ENCODE measurements around the gene TNIK. TPM values are rescaled to one million over a fixed set of nuclear protein-coding genes. Genes with fewer than 3 reads are reported as not detected.

The TNIK gene
- total and polyA plus RNA-seq, 4 donors, result 3.7 to 9.8 (median 5.2) TPM

GRCh38 chr3:171155122-171155700, 305.0 kb downstream of the TNIK start (continued):
- TF ChIP-seq, protein P1, sequence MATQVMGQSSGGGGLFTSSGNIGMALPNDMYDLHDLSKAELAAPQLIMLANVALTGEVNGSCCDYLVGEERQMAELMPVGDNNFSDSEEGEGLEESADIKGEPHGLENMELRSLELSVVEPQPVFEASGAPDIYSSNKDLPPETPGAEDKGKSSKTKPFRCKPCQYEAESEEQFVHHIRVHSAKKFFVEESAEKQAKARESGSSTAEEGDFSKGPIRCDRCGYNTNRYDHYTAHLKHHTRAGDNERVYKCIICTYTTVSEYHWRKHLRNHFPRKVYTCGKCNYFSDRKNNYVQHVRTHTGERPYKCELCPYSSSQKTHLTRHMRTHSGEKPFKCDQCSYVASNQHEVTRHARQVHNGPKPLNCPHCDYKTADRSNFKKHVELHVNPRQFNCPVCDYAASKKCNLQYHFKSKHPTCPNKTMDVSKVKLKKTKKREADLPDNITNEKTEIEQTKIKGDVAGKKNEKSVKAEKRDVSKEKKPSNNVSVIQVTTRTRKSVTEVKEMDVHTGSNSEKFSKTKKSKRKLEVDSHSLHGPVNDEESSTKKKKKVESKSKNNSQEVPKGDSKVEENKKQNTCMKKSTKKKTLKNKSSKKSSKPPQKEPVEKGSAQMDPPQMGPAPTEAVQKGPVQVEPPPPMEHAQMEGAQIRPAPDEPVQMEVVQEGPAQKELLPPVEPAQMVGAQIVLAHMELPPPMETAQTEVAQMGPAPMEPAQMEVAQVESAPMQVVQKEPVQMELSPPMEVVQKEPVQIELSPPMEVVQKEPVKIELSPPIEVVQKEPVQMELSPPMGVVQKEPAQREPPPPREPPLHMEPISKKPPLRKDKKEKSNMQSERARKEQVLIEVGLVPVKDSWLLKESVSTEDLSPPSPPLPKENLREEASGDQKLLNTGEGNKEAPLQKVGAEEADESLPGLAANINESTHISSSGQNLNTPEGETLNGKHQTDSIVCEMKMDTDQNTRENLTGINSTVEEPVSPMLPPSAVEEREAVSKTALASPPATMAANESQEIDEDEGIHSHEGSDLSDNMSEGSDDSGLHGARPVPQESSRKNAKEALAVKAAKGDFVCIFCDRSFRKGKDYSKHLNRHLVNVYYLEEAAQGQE (IDR thresholded peaks at IDR 0.05), result no peak

DNA sequence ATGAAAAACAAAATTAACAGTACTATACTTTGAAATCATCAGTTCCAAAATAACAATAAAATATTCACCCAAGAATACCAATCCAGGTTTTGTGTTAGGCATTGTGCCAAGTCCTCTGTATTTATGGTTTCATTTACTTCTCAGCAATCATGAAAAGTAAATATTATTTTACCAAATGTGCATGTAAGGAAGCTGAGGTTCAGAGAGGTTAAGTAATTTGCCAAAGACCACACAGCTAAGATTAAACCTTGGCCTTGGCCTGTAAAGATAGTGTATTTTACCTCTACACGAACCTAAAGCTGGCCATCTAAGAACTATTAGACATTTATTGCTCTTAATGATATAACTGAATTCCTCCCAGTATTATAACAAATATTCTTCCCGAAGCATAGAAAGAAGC, 309.3 kb downstream of the TNIK start:
- TF ChIP-seq YY1 (IDR thresholded peaks at IDR 0.05), result no peak
- TF ChIP-seq, protein P2, sequence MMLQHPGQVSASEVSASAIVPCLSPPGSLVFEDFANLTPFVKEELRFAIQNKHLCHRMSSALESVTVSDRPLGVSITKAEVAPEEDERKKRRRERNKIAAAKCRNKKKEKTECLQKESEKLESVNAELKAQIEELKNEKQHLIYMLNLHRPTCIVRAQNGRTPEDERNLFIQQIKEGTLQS (IDR thresholded peaks at IDR 0.05), result no peak
- TF ChIP-seq HNF4A (conservative IDR thresholded peaks at IDR 0.05), result no peak
- no peak for TF ChIP-seq JUND (IDR thresholded peaks at IDR 0.05)
- no peak for TF ChIP-seq FOXA2 (IDR thresholded peaks at IDR 0.05)
- no peak for TF ChIP-seq HNF4G (IDR thresholded peaks at IDR 0.05)
- TF ChIP-seq SP1 (IDR thresholded peaks at IDR 0.05), result no peak
- no peak for TF ChIP-seq FOXA1 (IDR thresholded peaks at IDR 0.05)
- TF ChIP-seq GABPA (IDR thresholded peaks at IDR 0.05 in 1 of 2, conservative IDR thresholded peaks at IDR 0.05 in 1 of 2), result no peak
- TF ChIP-seq, protein P3, sequence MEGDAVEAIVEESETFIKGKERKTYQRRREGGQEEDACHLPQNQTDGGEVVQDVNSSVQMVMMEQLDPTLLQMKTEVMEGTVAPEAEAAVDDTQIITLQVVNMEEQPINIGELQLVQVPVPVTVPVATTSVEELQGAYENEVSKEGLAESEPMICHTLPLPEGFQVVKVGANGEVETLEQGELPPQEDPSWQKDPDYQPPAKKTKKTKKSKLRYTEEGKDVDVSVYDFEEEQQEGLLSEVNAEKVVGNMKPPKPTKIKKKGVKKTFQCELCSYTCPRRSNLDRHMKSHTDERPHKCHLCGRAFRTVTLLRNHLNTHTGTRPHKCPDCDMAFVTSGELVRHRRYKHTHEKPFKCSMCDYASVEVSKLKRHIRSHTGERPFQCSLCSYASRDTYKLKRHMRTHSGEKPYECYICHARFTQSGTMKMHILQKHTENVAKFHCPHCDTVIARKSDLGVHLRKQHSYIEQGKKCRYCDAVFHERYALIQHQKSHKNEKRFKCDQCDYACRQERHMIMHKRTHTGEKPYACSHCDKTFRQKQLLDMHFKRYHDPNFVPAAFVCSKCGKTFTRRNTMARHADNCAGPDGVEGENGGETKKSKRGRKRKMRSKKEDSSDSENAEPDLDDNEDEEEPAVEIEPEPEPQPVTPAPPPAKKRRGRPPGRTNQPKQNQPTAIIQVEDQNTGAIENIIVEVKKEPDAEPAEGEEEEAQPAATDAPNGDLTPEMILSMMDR (IDR thresholded peaks at IDR 0.05; ENCODE audit: low read depth, low read length, missing input control), result no peak
- TF ChIP-seq RXRA (IDR thresholded peaks at IDR 0.05), result no peak
- TF ChIP-seq EGR1 (IDR thresholded peaks at IDR 0.05; ENCODE audit: low read depth in 2 of 2), result no peak
- TF ChIP-seq, protein P4, sequence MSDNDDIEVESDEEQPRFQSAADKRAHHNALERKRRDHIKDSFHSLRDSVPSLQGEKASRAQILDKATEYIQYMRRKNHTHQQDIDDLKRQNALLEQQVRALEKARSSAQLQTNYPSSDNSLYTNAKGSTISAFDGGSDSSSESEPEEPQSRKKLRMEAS (IDR thresholded peaks at IDR 0.05), result no peak
- TF ChIP-seq TAF1 (conservative IDR thresholded peaks at IDR 0.05), result no peak
- no peak for TF ChIP-seq NR2F2 (IDR thresholded peaks at IDR 0.05)
- TF ChIP-seq, protein P1 (IDR thresholded peaks at IDR 0.05), result no peak
- TF ChIP-seq RAD21 (IDR thresholded peaks at IDR 0.05), result no peak
- no peak for TF ChIP-seq ZBTB33 (IDR thresholded peaks at IDR 0.05)
- WGBS, result 83% methylated on average over 2 of the region's 2 CpGs
- H3K27me3 ChIP-seq (ENCODE audit: control insufficient read depth in 4 of 4, insufficient read depth in 4 of 4, low read length in 3 of 4), result no peaks in the 10 kb centered on the region
- no peaks in the 10 kb centered on the region for H3K36me3 ChIP-seq (ENCODE audit: control insufficient read depth in 4 of 4, insufficient read depth in 3 of 4, low read depth in 1 of 4, low read length in 3 of 4)
- H3K4me3 ChIP-seq (ENCODE audit: low read depth in 1 of 3, low read length in 3 of 3), result no peak overlapping the region
- DNase-seq (ENCODE audit: low spot score), result no peak
- H3K9me3 ChIP-seq (ENCODE audit: control insufficient read depth in 4 of 4, low read length in 3 of 4), result no peaks in the 10 kb centered on the region
- H3K4me1 ChIP-seq (ENCODE audit: control insufficient read depth in 4 of 4, insufficient read depth in 4 of 4, low read length in 3 of 4), result no peaks in the 10 kb centered on the region
- H3K27ac ChIP-seq (ENCODE audit: low read depth in 1 of 2, low read length in 2 of 2), result no peak overlapping the region
- H3K9ac ChIP-seq (ENCODE audit: low read depth in 1 of 2, low read length in 2 of 2), result no peak overlapping the region
